ENCODE measurements around the gene CABP2.

CABP2 gene

DNA sequence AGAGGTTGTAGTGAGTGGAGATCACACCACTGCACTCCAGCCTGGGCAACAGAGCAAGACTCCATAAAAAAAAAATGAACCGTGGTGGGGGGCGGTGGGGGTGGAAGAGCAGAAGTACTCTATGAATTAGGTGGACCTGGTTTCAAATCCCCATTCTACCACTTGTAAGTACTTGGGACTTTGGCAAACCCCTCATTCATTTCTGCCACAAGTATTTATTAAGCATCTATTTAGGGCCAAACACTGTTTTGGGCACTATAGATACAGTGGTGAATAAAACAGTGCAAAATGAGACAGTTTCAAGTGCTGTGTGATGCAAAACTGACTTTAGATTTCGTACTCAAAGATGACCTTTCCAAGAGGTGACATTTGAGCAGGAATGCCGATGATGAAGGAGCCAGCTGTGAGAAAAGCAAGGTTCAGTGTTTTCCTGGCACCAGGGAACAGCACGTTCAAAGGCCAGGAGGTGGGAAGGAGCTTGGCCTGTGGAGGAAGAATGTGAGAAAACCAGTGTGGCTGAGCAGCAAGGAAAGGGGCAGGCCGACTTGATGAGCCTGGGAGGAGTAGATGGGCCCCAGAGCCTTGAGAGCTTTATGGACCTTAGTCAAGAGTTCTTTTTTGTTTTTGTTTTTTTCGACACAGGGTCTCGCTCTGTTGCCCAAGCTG, 52.8 kb downstream of the CABP2 start:
- no peak for DNase-seq

- DNase-seq: no peak
These were observed 53.8 kb downstream of the CABP2 start for GRCh38 chr11:67469508-67469811.
